ENCODE measurements around the gene TMEM164.
"Not testable (repeated sequence)": the region's sequence is repeated elsewhere in the genome, so short reads cannot be mapped to it uniquely, and the experiment has no call there.

TMEM164 gene

GRCh38 chrX:110142096-110142495 is 139.2 kb downstream of the TMEM164 start:
- DNase-seq (ENCODE audit: low read depth) = no peak
- H3K4me3 ChIP-seq (ENCODE audit: low read length) = no peak overlapping the region
- TF ChIP-seq CTCF (conservative IDR thresholded peaks at IDR 0.05; ENCODE audit: low read length) = no peak

GRCh38 chrX:110143454-110144210 is 140.7 kb downstream of the TMEM164 start:
- H3K4me3 ChIP-seq (ENCODE audit: low read length) = no peak overlapping the region
- TF ChIP-seq CTCF (conservative IDR thresholded peaks at IDR 0.05; ENCODE audit: low read length) = no peak
- DNase-seq (ENCODE audit: low read depth) = peak; percentile 12

- no peak overlapping the region for H3K4me3 ChIP-seq (ENCODE audit: low read length)
- no peak for DNase-seq (ENCODE audit: low read depth)
- TF ChIP-seq CTCF (conservative IDR thresholded peaks at IDR 0.05; ENCODE audit: low read length) = no peak
Observed at GRCh38 chrX:110145311-110145710, 142.4 kb downstream of the TMEM164 start.

- TF ChIP-seq CTCF (conservative IDR thresholded peaks at IDR 0.05; ENCODE audit: low read length) = peak; percentile 68
- no peak overlapping the region for H3K4me3 ChIP-seq (ENCODE audit: low read length)
- peak; percentile 29 for DNase-seq (ENCODE audit: low read depth)
Observed at GRCh38 chrX:110145854-110146253, 142.9 kb downstream of the TMEM164 start.

- peak; percentile 38 for DNase-seq (ENCODE audit: low read depth)
- TF ChIP-seq CTCF (conservative IDR thresholded peaks at IDR 0.05; ENCODE audit: low read length) = peak; percentile 79
- no peak overlapping the region for H3K4me3 ChIP-seq (ENCODE audit: low read length)
Observed at GRCh38 chrX:110146521-110146920, 143.6 kb downstream of the TMEM164 start.

- TF ChIP-seq CTCF (conservative IDR thresholded peaks at IDR 0.05; ENCODE audit: low read length) = no peak
- DNase-seq (ENCODE audit: low read depth) = no peak
- H3K4me3 ChIP-seq (ENCODE audit: low read length) = no peak overlapping the region
Observed at GRCh38 chrX:110153244-110153643, 150.3 kb downstream of the TMEM164 start.

GRCh38 chrX:110153896-110154295 is 151.0 kb downstream of the TMEM164 start:
- DNase-seq (ENCODE audit: low read depth) = no peak
- TF ChIP-seq CTCF (conservative IDR thresholded peaks at IDR 0.05; ENCODE audit: low read length) = no peak
- no peak overlapping the region for H3K4me3 ChIP-seq (ENCODE audit: low read length)

GRCh38 chrX:110154328-110154727 is 151.4 kb downstream of the TMEM164 start:
- H3K4me3 ChIP-seq (ENCODE audit: low read length); DNase-seq (ENCODE audit: low read depth): not testable (repeated sequence)

Data from AG10803 (cell line).